K562 (cell line): ENCODE data around the gene SHANK1. TPM values are rescaled to one million over a fixed set of nuclear protein-coding genes. Genes with fewer than 3 reads are reported as not detected.

Experiments
- CXXC5 ChIP-seq: fragments of 250-450 bp; sonication (Bioruptor Pico); IDR thresholded peaks from 2 replicates; pipeline ENCODE4 v1.8.0; 2022; ENCODE audit warnings: inconsistent platforms, mild to moderate bottlenecking, moderate library complexity
- E2F6 ChIP-seq, 2 experiments: IDR thresholded peaks; 2 replicates each; pipeline ENCODE4 v1.6.1; 2011; ENCODE audit warnings: borderline replicate concordance in 1 of 2, control low read depth in 1 of 2, low read depth in 1 of 2, low read length in 1 of 2, mild to moderate bottlenecking in 1 of 2, mixed read lengths in 1 of 2, moderate library complexity in 1 of 2; ENCODE audit not compliant: insufficient read depth in 1 of 2, insufficient read length in 1 of 2, poor library complexity in 1 of 2, severe bottlenecking in 1 of 2; ENCODE audit errors: extremely low read depth in 1 of 2
- NCOR1 ChIP-seq: fragments of 450-650 bp; IDR thresholded peaks from 2 replicates; pipeline ENCODE4 v1.6.1; 2016; ENCODE audit warnings: mild to moderate bottlenecking, moderate library complexity
- RBM34 ChIP-seq: fragments of 200-400 bp; formaldehyde crosslinking; IDR thresholded peaks from 2 replicates; pipeline ENCODE4 v1.6.1; 2018; ENCODE audit warnings: low read length, borderline replicate concordance; ENCODE audit not compliant: insufficient read depth
- STAT5A ChIP-seq: IDR thresholded peaks from 2 replicates; pipeline ENCODE4 v1.6.1; 2012; ENCODE audit warnings: low read length, inconsistent platforms, borderline replicate concordance
- TEAD4 ChIP-seq, 2 experiments: sonication (generic) in 1 of 2; formaldehyde crosslinking in 1 of 2; IDR thresholded peaks; 2 replicates each; pipeline versions ENCODE4 v1.6.1 to v1.8.0; 2012 to 2022; ENCODE audit warnings: borderline replicate concordance in 1 of 2, inconsistent platforms in 1 of 2, low read length in 1 of 2, mild to moderate bottlenecking in 1 of 2, missing genetic modification reagents in 1 of 2
- TSHZ1 ChIP-seq: fragments of 250-450 bp; sonication (Bioruptor Pico); IDR thresholded peaks from 2 replicates; pipeline ENCODE4 v1.4.0; 2020; ENCODE audit warnings: mild to moderate bottlenecking, moderate library complexity
- ZMIZ1 ChIP-seq, 2 experiments: fragments of 150-350 bp in 1 of 2; IDR thresholded peaks; 2 replicates each; pipeline ENCODE4 v1.6.1; 2012 to 2016; ENCODE audit warnings: low read depth in 2 of 2, low read length in 2 of 2, mild to moderate bottlenecking in 1 of 2, moderate library complexity in 1 of 2
- ZNF175 ChIP-seq: fragments of 200-800 bp; sonication (Bioruptor generic); IDR thresholded peaks from 2 replicates; pipeline ENCODE4 v1.6.1; 2016; ENCODE audit warnings: low read depth, mild to moderate bottlenecking, missing genetic modification characterization, missing compliant biosample characterization
- polyA plus RNA-seq, 8 experiments: library from polyadenylated mRNA; depleted of rRNA in 4 of 8; stranded (reverse) in 5 of 8; unstranded in 3 of 8; fragments of >200 nt; fragmentation: Nextera tagmentation in 2 of 8; fragmentation: Illumina TruSeq in 1 of 8; extraction: Ambion mirVana in 2 of 8; extraction: Trizol in 1 of 8; gene quantifications; 2 replicates each; pipeline versions ENCODE4 v1.2.1 to v1.2.3, GENCODE V29; 2011 to 2014; ENCODE audit warnings: inconsistent platforms in 1 of 8, missing spikeins in 1 of 8
- total RNA-seq, 7 experiments: library from RNA; depleted of rRNA in 6 of 7; stranded (reverse); fragments of >200 nt in 6 of 7; fragmentation: Illumina TruSeq in 2 of 7; extraction: Trizol in 2 of 7; gene quantifications; 2 replicates each; pipeline versions ENCODE4 v1.2.1 to v1.2.3, GENCODE V29; 2011 to 2021; ENCODE audit warnings: low replicate concordance in 1 of 7

The SHANK1 gene
- total and polyA plus RNA-seq, 9 of the 15 experiments (the other 6 are each of a cell fraction or from before 2014, with no cell fraction given) = 0.33 to 1.3 (median 0.55) TPM; not detected in 2

- TF ChIP-seq ZMIZ1 (IDR thresholded peaks at IDR 0.05; ENCODE audit: low read depth in 2 of 2, low read length in 2 of 2) (peak in 1 of 2 experiments; percentile 65; a peak in 1 of 4 replicates), RBM34 (no peak), TEAD4 (IDR thresholded peaks at IDR 0.05; ENCODE audit: low read length) (0 out of 2 replicates have a peak, but pooled peaks have one; percentile 29), TEAD4 (CRISPR knock-in tag; IDR thresholded peaks at IDR 0.05; ENCODE audit: borderline replicate concordance) (no peak), TSHZ1 (CRISPR knock-in tag) (no peak), ZNF175 (CRISPR knock-in tag) (no peak), E2F6 (IDR thresholded peaks at IDR 0.05; ENCODE audit: borderline replicate concordance in 1 of 2, extremely low read depth in 1 of 2, insufficient read depth in 1 of 2, insufficient read length in 1 of 2, low read depth in 1 of 2, low read length in 1 of 2, poor library complexity in 1 of 2, severe bottlenecking in 1 of 2) (peak; percentile 79 to 93), STAT5A (no peak; the same call in 1 of the 2 replicates), NCOR1 (no peak), CXXC5 (CRISPR knock-in tag) (peak; percentile 88)
Observed at GRCh38 chr19:50658441-50659317, 60.9 kb downstream of the SHANK1 start (continued).
